SK-N-SH (cell line): ENCODE measurements around the gene MX1. TPM values are rescaled to one million over a fixed set of nuclear protein-coding genes. Genes with fewer than 3 reads are reported as not detected.

Experiments used
- CTCF ChIA-PET: fragments of 300-600, 350-600 bp; formaldehyde crosslinking; extraction: SDS; loops from one replicate; lab custom pipeline; 2021; lab: Yijun Ruan, JAX
- POLR2A ChIA-PET: fragments of 350-600 bp; sonication (Branson Sonifier 250); formaldehyde crosslinking; extraction: SDS; loops from one replicate; lab custom pipeline; 2020; ENCODE audit warnings: antibody characterized with exemption, inconsistent platforms; lab: Yijun Ruan, JAX
- DNase-seq: peaks from one replicate; pipeline ENCODE4 v3.0.0; 2012
- H2AFZ ChIP-seq: fragments of 200-600 bp; sonication (generic); 2 replicates; pipeline ENCODE4 v1.8.1; 2016; ENCODE audit warnings: antibody characterized with exemption, mild to moderate bottlenecking, low read depth
- H3F3A ChIP-seq: fragments of 200-600 bp; sonication (generic); replicated peaks from 2 replicates; pipeline ENCODE3; 2016; ENCODE audit warnings: antibody characterized with exemption, mild to moderate bottlenecking; ENCODE audit not compliant: insufficient read depth
- H3K27ac ChIP-seq, 2 experiments: fragments of 200-500 bp in 1 of 2; fragments of 200-600 bp in 1 of 2; sonication (Bioruptor generic) in 1 of 2; sonication (generic), shearing (Covaris generic) in 1 of 2; 2 replicates each; pipeline versions ENCODE4 v1.5.1 to v1.6.1; 2014 to 2016; ENCODE audit warnings: low read depth in 2 of 2, inconsistent platforms in 1 of 2, low read length in 1 of 2, mild to moderate bottlenecking in 1 of 2, mixed read lengths in 1 of 2
- H3K27me3 ChIP-seq: fragments of 200-600 bp; sonication (generic), shearing (Covaris generic); 2 replicates; pipeline ENCODE4 v1.6.1; 2016; ENCODE audit warnings: mixed run types; ENCODE audit not compliant: insufficient read depth
- H3K36me3 ChIP-seq, 2 experiments: fragments of 200-500 bp in 1 of 2; fragments of 200-600 bp in 1 of 2; sonication (Bioruptor generic) in 1 of 2; sonication (generic) in 1 of 2; replicated peaks in 1 of 2; 2 replicates each; pipeline versions ENCODE3 to v1.5.1; 2014 to 2016; ENCODE audit warnings: low read length in 1 of 2, mild to moderate bottlenecking in 1 of 2; ENCODE audit not compliant: insufficient read depth in 2 of 2, control insufficient read depth in 1 of 2
- H3K4me1 ChIP-seq, 2 experiments: fragments of 200-500 bp in 1 of 2; fragments of 200-600 bp in 1 of 2; sonication (Bioruptor generic) in 1 of 2; sonication (generic), shearing (Covaris generic) in 1 of 2; 2 replicates each; pipeline versions ENCODE4 v1.5.1 to v1.6.1; 2014 to 2016; ENCODE audit warnings: low read depth in 1 of 2, low read length in 1 of 2, mixed run types in 1 of 2; ENCODE audit not compliant: insufficient read depth in 2 of 2, control insufficient read depth in 1 of 2
- H3K4me2 ChIP-seq: fragments of 200-600 bp; sonication (generic), shearing (Covaris generic); 2 replicates; pipeline ENCODE4 v1.6.1; 2017; ENCODE audit warnings: mixed run types
- H3K4me3 ChIP-seq, 2 experiments: fragments of 200-500 bp in 1 of 2; fragments of 200-600 bp in 1 of 2; sonication (Bioruptor generic) in 1 of 2; sonication (generic), shearing (Covaris generic) in 1 of 2; 2 replicates each; pipeline versions ENCODE4 v1.5.1 to v1.8.1; 2014 to 2016; ENCODE audit warnings: low read depth in 2 of 2, inconsistent platforms in 1 of 2, low read length in 1 of 2, mild to moderate bottlenecking in 1 of 2, mixed read lengths in 1 of 2, moderate library complexity in 1 of 2
- H3K79me2 ChIP-seq: fragments of 200-600 bp; sonication (generic); 2 replicates; pipeline ENCODE4 v1.8.1; 2017; ENCODE audit warnings: mild to moderate bottlenecking; ENCODE audit not compliant: insufficient read depth
- H3K9ac ChIP-seq: fragments of 200-600 bp; sonication (generic); 2 replicates; pipeline ENCODE4 v1.6.1; 2017; ENCODE audit warnings: mixed run types
- H3K9me2 ChIP-seq: fragments of 200-600 bp; sonication (generic); 2 replicates; pipeline ENCODE4 v1.6.1; 2017; ENCODE audit warnings: mixed run types
- H3K9me3 ChIP-seq: fragments of 200-600 bp; sonication (generic); 2 replicates; pipeline ENCODE4 v1.6.1; 2017; ENCODE audit warnings: mixed run types, mild to moderate bottlenecking, moderate library complexity
- H4K20me1 ChIP-seq: fragments of 200-600 bp; sonication (generic); 2 replicates; pipeline ENCODE4 v1.6.1; 2017; ENCODE audit warnings: mild to moderate bottlenecking, mixed run types; ENCODE audit not compliant: insufficient read depth
- CHD2 ChIP-seq: fragments of 150-350 bp; IDR thresholded peaks from 2 replicates; pipeline ENCODE4 v1.6.1; 2018; ENCODE audit warnings: low read length; ENCODE audit not compliant: partially characterized antibody
- EP300 ChIP-seq, 2 experiments: IDR thresholded peaks; 2 replicates each; pipeline versions ENCODE4 v1.4.0 to v1.6.1; 2012; ENCODE audit warnings: borderline replicate concordance in 1 of 2, low read depth in 1 of 2, low read length in 1 of 2
- EZH2phosphoT487 ChIP-seq: fragments of 200-600 bp; sonication (generic); IDR thresholded peaks from 2 replicates; pipeline ENCODE4 v1.6.1; 2017; ENCODE audit warnings: low read depth, mixed run types, mild to moderate bottlenecking, antibody characterized with exemption, moderate library complexity, borderline replicate concordance
- FOXJ3 ChIP-seq: sonication (generic); formaldehyde crosslinking; IDR thresholded peaks from 2 replicates; pipeline ENCODE4 v1.5.1; 2020; ENCODE audit warnings: mild to moderate bottlenecking, missing genetic modification reagents
- FOXM1 ChIP-seq: IDR thresholded peaks from 2 replicates; pipeline ENCODE4 v1.4.0; 2012; ENCODE audit warnings: low read depth, mild to moderate bottlenecking
- GABPA ChIP-seq: IDR thresholded peaks from 2 replicates; pipeline ENCODE4 v1.4.0; 2012; ENCODE audit warnings: low read depth, mild to moderate bottlenecking
- GATA2 ChIP-seq: sonication (generic); formaldehyde crosslinking; IDR thresholded peaks from 2 replicates; pipeline ENCODE4 v1.5.0; 2020; ENCODE audit warnings: mild to moderate bottlenecking, missing genetic modification reagents
- JUND ChIP-seq: IDR thresholded peaks from 2 replicates; pipeline ENCODE4 v1.4.0; 2012
- MXI1 ChIP-seq: IDR thresholded peaks from 2 replicates; pipeline ENCODE4 v1.6.1; 2012; ENCODE audit warnings: mild to moderate bottlenecking, low read depth, low read length, improper control_type of control experiment
- RCOR1 ChIP-seq: fragments of 150-350 bp; IDR thresholded peaks from 2 replicates; pipeline ENCODE4 v1.6.1; 2017; ENCODE audit warnings: antibody characterized with exemption, low read length
- RXRA ChIP-seq: IDR thresholded peaks from 2 replicates; pipeline ENCODE4 v1.4.0; 2012; ENCODE audit warnings: low read depth, mild to moderate bottlenecking, borderline replicate concordance
- SMC3 ChIP-seq: IDR thresholded peaks from 2 replicates; pipeline ENCODE4 v1.6.1; 2012; ENCODE audit warnings: low read depth, low read length, improper control_type of control experiment
- YY1 ChIP-seq: IDR thresholded peaks from 2 replicates; pipeline ENCODE4 v1.4.0; 2012; ENCODE audit warnings: low read depth, mild to moderate bottlenecking
- WGBS: methylation state at CpG from one replicate; pipeline ENCODE4 v1.1.6; 2017; ENCODE audit warnings: low lambda C conversion rate; 5-methylcytosine and 5-hydroxymethylcytosine counted together
- polyA plus RNA-seq, 3 experiments: library from polyadenylated mRNA; depleted of rRNA; stranded (reverse); fragments of >200 nt; gene quantifications; 2 replicates each; pipeline ENCODE4 v1.2.3, GENCODE V29; 2012
- TF ChIP-seq, protein P1 (sequence below): IDR thresholded peaks from 2 replicates; pipeline ENCODE4 v1.4.0; 2012; ENCODE audit warnings: low read depth

MX1 gene
- polyA plus RNA-seq, 1 of the 3 experiments (the other 2 are of a cell fraction): 1.9 TPM

DNA sequence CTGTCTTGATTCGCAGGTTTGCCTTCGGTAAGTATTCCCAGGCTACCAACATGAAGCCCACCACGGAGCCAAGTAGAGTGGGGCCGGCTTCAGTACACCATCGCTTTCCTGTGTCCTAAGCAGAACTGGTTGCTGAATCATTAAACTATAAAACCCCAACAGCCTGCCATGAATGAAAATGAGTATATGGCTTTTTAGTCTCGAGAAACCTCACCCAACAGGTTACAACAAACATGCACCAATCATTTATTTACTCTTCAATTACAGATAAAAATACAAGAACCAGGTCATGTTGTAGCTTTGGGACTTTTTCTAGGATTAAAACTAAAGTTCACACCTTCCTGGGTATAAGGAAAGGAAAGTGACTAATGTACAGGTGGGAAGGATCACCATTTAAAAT, 74.3 kb downstream of the MX1 start:
- Histone ChIP-seq H3K4me3 (no peak overlapping the region), H3K9me3 (no peaks in the 10 kb centered on the region), H3K79me2 (no peaks in the 10 kb centered on the region), H4K20me1 (no peaks in the 10 kb centered on the region), H3K4me2 (no peak overlapping the region), H3K27ac (no peak overlapping the region), H3K36me3 (no peaks in the 10 kb centered on the region), H3K4me1 (no peaks in the 10 kb centered on the region), H3K27me3 (peaks cover 33% of the 10 kb centered on the region; the same call in 1 of the 2 replicates), H3K9me2 (no peaks in the 10 kb centered on the region), H2AFZ (no peak overlapping the region), H3F3A (no peaks in the 10 kb centered on the region), H3K9ac (no peak overlapping the region)
- no peak for TF ChIP-seq MXI1
- no peak for TF ChIP-seq EZH2phosphoT487
- TF ChIP-seq SMC3: no peak
- no peak for TF ChIP-seq FOXM1
- TF ChIP-seq, protein P1, sequence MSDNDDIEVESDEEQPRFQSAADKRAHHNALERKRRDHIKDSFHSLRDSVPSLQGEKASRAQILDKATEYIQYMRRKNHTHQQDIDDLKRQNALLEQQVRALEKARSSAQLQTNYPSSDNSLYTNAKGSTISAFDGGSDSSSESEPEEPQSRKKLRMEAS: no peak
- TF ChIP-seq YY1: no peak
- DNase-seq: no peak
- ChIA-PET POLR2A (no interaction called here), CTCF (no interaction called here)
- WGBS: 44% methylated on average over 6 of the region's 6 CpGs

DNA sequence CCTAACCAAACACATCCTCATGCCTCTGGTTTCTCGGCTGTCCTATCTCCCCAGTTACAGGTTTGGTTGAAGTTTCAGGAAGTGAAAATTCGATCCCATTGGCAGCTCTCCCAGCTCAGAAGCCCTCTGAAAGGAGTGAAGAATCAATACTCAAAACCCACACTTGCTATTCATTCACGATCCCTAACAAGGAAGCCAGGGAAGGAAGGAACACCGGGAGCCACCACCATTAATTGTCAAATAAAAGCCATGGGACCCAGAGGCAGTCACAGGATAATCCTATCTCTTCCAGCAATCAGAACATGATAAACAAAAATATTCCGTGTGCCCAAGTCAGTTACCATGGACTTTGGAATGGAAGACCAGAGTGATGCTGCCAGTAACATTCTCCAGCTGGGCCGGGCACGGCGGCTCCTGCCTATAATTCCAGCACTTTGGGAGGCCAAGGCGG, 74.9 kb downstream of the MX1 start:
- ChIA-PET CTCF (no interaction called here), POLR2A (no interaction called here)
- Histone ChIP-seq H3F3A (no peaks in the 10 kb centered on the region), H4K20me1 (no peaks in the 10 kb centered on the region), H3K9ac (no peak overlapping the region), H3K36me3 (no peaks in the 10 kb centered on the region), H3K9me3 (no peaks in the 10 kb centered on the region), H2AFZ (no peak overlapping the region), H3K27me3 (peaks cover 33% of the 10 kb centered on the region; the same call in 1 of the 2 replicates), H3K27ac (no peak overlapping the region), H3K4me1 (no peaks in the 10 kb centered on the region), H3K9me2 (no peaks in the 10 kb centered on the region), H3K79me2 (no peaks in the 10 kb centered on the region), H3K4me3 (no peak overlapping the region), H3K4me2 (no peak overlapping the region)
- 10% methylated on average over 9 of the region's 9 CpGs for WGBS
- TF ChIP-seq MXI1: no peak
- TF ChIP-seq EP300 (IDR thresholded peaks at IDR 0.05; ENCODE audit: borderline replicate concordance in 1 of 2, low read depth in 1 of 2, low read length in 1 of 2): no peak
- TF ChIP-seq FOXJ3 (CRISPR knock-in tag): no peak
- TF ChIP-seq RXRA: no peak
- TF ChIP-seq RCOR1: no peak
- TF ChIP-seq, protein P1: no peak
- TF ChIP-seq GATA2 (CRISPR knock-in tag): no peak
- no peak for TF ChIP-seq JUND
- no peak for DNase-seq

DNA sequence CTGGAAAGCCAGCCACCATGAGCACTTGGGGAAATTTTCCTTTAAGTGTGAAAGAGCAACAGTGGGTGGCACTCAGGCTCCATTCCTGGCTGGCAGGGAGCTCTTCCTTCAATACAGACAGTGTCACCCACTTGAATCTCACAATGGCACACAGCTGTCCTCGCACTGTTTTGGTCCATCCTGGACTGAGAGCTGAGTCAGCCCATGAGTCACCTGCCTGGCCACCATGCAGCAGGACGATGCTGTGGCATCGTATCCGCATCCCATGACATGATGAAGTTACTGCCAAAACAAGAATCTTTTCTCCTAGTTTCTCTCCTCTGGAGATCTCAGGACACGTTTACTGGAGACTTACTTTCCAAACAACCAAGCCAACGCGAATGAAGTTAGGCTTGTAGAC, 75.9 kb downstream of the MX1 start:
- Histone ChIP-seq H3K79me2 (no peaks in the 10 kb centered on the region), H2AFZ (no peak overlapping the region), H4K20me1 (no peaks in the 10 kb centered on the region), H3K36me3 (no peaks in the 10 kb centered on the region), H3K9me3 (no peaks in the 10 kb centered on the region), H3K4me2 (no peak overlapping the region), H3K4me1 (no peaks in the 10 kb centered on the region), H3F3A (no peaks in the 10 kb centered on the region), H3K9me2 (no peaks in the 10 kb centered on the region), H3K9ac (no peak overlapping the region), H3K27ac (no peak overlapping the region), H3K27me3 (peaks cover 31% of the 10 kb centered on the region; the same call in 1 of the 2 replicates), H3K4me3 (no peak overlapping the region)
- DNase-seq: no peak
- WGBS: 27% methylated on average over 7 of the region's 7 CpGs
- ChIA-PET CTCF (no interaction called here), POLR2A (no interaction called here)
- no peak for TF ChIP-seq CHD2
- no peak for TF ChIP-seq RCOR1
- no peak for TF ChIP-seq RXRA
- no peak for TF ChIP-seq GABPA
- TF ChIP-seq, protein P1: no peak
